ENCODE results near the gene CADPS2. TPM values are rescaled to one million over a fixed set of nuclear protein-coding genes. Genes with fewer than 3 reads are reported as not detected.

Gene CADPS2
- total RNA-seq, 1 donor from 2014 or later = 3.1 TPM

DNA sequence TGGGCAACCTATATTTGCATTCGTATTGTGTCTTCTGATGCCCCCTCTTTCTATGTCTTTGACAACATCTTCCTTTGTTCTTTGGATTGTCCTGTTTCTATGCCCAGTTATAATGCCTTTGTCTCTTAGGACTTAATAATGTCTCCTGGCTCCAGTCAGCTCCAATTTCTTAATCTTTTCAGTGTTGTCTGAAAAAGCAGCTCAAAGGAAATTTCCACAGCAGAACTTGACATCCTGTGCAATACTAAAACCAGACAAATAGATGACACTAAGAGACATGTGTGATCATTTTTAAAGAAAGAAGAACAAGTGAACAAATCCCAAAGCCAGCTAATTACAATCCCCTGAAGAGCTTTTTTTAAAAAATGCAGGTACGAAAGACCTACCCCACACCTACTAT lies 135.9 kb downstream of the CADPS2 start:
- peaks cover 5% of the 10 kb centered on the region for H3K4me1 Mint-ChIP-seq
- no peak overlapping the region for H3K4me3 Mint-ChIP-seq
- no peak overlapping the region for H3K27ac Mint-ChIP-seq (ENCODE audit: unreplicated experiment)

DNA sequence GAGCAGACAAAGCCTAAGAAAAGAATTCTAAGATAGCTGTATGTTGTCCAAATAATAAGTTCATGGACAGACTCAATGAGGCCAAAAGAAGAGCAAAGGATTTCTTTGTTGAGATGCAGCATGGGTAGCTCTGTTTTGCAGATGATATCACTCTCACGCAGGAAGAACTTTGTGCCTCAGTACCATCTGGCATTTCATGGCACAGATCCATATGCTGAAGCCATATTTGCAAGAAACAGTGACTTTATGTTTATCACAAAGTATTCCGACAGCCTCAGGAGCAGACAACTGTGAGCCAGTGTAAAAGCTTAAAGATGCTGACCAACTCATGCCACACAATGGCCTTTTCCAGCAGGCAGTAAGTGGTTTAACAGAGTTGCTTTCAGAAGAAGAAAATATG lies 138.1 kb downstream of the CADPS2 start:
- Mint-ChIP-seq H3K27me3 (ENCODE audit: low read depth) (no peaks in the 10 kb centered on the region), H3K27ac (ENCODE audit: unreplicated experiment) (no peak overlapping the region), H3K4me3 (no peak overlapping the region), H3K4me1 (peaks cover 8% of the 10 kb centered on the region), H3K9me3 (no peaks in the 10 kb centered on the region), H3K36me3 (ENCODE audit: low read depth) (no peaks in the 10 kb centered on the region)
- DNase-seq (ENCODE audit: low read depth, low spot score) = no peak
- TF ChIP-seq, protein P1, sequence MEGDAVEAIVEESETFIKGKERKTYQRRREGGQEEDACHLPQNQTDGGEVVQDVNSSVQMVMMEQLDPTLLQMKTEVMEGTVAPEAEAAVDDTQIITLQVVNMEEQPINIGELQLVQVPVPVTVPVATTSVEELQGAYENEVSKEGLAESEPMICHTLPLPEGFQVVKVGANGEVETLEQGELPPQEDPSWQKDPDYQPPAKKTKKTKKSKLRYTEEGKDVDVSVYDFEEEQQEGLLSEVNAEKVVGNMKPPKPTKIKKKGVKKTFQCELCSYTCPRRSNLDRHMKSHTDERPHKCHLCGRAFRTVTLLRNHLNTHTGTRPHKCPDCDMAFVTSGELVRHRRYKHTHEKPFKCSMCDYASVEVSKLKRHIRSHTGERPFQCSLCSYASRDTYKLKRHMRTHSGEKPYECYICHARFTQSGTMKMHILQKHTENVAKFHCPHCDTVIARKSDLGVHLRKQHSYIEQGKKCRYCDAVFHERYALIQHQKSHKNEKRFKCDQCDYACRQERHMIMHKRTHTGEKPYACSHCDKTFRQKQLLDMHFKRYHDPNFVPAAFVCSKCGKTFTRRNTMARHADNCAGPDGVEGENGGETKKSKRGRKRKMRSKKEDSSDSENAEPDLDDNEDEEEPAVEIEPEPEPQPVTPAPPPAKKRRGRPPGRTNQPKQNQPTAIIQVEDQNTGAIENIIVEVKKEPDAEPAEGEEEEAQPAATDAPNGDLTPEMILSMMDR (conservative IDR thresholded peaks at IDR 0.05) = no peak

More for the DNA sequence above, 135.9 kb downstream of the CADPS2 start:
- no peaks in the 10 kb centered on the region for H3K36me3 Mint-ChIP-seq (ENCODE audit: low read depth)
- no peaks in the 10 kb centered on the region for H3K9me3 Mint-ChIP-seq
- DNase-seq (ENCODE audit: low read depth, low spot score) = no peak
- TF ChIP-seq, protein P1 (conservative IDR thresholded peaks at IDR 0.05) = no peak
- no peaks in the 10 kb centered on the region for H3K27me3 Mint-ChIP-seq (ENCODE audit: low read depth)

DNA sequence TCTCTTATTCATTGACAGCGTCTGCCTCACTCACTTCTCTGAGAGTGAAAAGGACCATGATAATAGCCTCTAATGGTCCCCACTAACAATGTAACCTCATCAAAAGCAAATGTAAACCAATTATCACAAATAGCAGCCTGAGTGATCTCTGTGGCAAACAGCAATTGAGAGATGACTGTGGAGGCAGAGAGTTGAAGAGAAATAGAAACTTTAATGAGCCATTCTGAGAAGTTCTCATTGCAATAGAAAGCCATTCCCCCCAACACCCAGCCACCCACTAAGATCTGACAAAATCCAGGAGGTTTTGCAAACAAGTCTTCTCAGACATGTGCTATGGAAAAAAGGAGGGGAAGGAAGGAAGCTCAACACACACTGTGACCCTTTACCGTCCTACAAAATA lies 139.3 kb downstream of the CADPS2 start:
- TF ChIP-seq, protein P1 (conservative IDR thresholded peaks at IDR 0.05) = no peak
- no peak overlapping the region for H3K27ac Mint-ChIP-seq (ENCODE audit: unreplicated experiment)

DNA sequence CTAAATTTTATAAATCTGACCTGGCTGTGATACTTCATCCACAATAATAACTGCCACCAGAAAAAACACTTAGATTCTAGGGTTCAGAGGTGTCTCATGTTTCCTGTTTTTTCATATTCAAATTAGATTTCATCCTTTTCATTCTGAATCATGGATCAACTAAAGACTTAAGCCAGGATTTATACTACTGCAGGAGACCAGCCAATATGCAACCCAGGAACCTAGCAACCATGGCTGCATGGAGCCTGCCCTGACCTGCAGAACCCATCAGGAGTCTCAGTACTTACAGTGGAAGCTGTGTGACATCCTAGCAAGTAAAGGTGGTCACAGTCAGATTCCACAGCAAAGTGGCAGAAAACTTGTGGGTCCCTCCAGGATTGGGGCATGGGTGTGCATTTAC lies 143.0 kb downstream of the CADPS2 start:
- H3K4me3 Mint-ChIP-seq = no peak overlapping the region
- H3K27me3 Mint-ChIP-seq (ENCODE audit: low read depth) = no peaks in the 10 kb centered on the region
- H3K36me3 Mint-ChIP-seq (ENCODE audit: low read depth) = no peaks in the 10 kb centered on the region
- no peak for DNase-seq (ENCODE audit: low read depth, low spot score)
- no peaks in the 10 kb centered on the region for H3K9me3 Mint-ChIP-seq
- no peak overlapping the region for H3K27ac Mint-ChIP-seq (ENCODE audit: unreplicated experiment)
- H3K4me1 Mint-ChIP-seq = peaks cover 6% of the 10 kb centered on the region
- TF ChIP-seq, protein P1 (conservative IDR thresholded peaks at IDR 0.05) = no peak

More for the DNA sequence above, 139.3 kb downstream of the CADPS2 start:
- Mint-ChIP-seq H3K4me1 (peaks cover 10% of the 10 kb centered on the region), H3K36me3 (ENCODE audit: low read depth) (no peaks in the 10 kb centered on the region), H3K4me3 (no peak overlapping the region), H3K27me3 (ENCODE audit: low read depth) (no peaks in the 10 kb centered on the region), H3K9me3 (no peaks in the 10 kb centered on the region)
- no peak for DNase-seq (ENCODE audit: low read depth, low spot score)

DNA sequence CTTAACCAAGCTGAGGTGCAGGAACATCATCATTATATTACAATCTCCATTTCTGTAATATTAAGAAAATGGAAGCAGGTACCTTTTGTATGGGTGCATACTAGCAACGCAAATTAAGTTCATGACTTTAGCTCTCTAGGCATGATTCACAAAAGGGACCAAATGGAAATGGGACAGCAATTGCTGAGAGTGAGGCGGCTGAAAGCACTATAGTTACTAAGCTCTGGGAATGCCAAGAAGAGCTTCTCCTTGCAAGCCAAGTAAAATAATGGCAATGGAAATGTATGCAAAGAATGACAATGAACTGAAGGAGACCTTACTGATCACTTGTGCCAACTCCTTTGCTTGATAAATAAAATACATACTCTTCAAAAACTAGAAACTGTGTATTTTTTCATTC lies 147.3 kb downstream of the CADPS2 start:
- Mint-ChIP-seq H3K9me3 (no peaks in the 10 kb centered on the region), H3K27ac (ENCODE audit: unreplicated experiment) (no peak overlapping the region), H3K36me3 (ENCODE audit: low read depth) (no peaks in the 10 kb centered on the region), H3K27me3 (ENCODE audit: low read depth) (no peaks in the 10 kb centered on the region), H3K4me3 (no peak overlapping the region), H3K4me1 (peaks cover 6% of the 10 kb centered on the region)
- DNase-seq (ENCODE audit: low read depth, low spot score) = no peak
- TF ChIP-seq, protein P1 (conservative IDR thresholded peaks at IDR 0.05) = no peak

DNA sequence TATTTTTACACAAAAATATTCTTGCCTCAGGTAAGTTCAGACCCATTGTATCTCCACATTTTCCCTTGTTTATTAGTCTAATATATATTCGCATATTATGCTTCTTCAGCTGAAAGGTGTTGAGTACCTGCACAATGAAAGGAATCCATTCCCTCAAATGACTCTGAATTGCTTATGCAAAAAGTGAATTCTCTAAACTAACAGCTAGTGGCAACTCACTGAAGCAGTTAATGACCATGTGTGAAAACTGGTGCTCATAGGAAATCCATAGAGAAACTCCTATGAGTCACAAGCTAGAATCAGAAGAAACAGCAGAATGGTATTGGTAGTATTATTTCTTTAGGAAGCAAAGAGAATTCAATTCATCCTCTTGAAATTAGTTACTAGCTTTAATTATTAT lies 150.1 kb downstream of the CADPS2 start:
- no peaks in the 10 kb centered on the region for H3K36me3 Mint-ChIP-seq (ENCODE audit: low read depth)
- TF ChIP-seq, protein P1 (conservative IDR thresholded peaks at IDR 0.05) = no peak
- no peak overlapping the region for H3K4me3 Mint-ChIP-seq
- H3K27ac Mint-ChIP-seq (ENCODE audit: unreplicated experiment) = no peak overlapping the region
- no peak for DNase-seq (ENCODE audit: low read depth, low spot score)
- no peaks in the 10 kb centered on the region for H3K4me1 Mint-ChIP-seq
- no peaks in the 10 kb centered on the region for H3K9me3 Mint-ChIP-seq
- no peaks in the 10 kb centered on the region for H3K27me3 Mint-ChIP-seq (ENCODE audit: low read depth)
